ENCODE measurements around the gene AGR3. TPM values are rescaled to one million over a fixed set of nuclear protein-coding genes. Genes with fewer than 3 reads are reported as not detected.
"Not testable (repeated sequence)": the region's sequence is repeated elsewhere in the genome, so short reads cannot be mapped to it uniquely, and the experiment has no call there.

AGR3 gene
- total and polyA plus RNA-seq, 4 donors: 100 TPM; not detected in 3

GRCh38 chr7:16880554-16880953, 1.2 kb downstream of the AGR3 start:
- DNase-seq: no peak
- H3K4me1 ChIP-seq (ENCODE audit: control insufficient read depth in 1 of 2, insufficient read depth in 2 of 2, low read length in 2 of 2): no peaks in the 10 kb centered on the region
- intact Hi-C loops (cut with DNase I): no loop called here
- 54 to 59% methylated on average over 1 of the region's 1 CpG for WGBS, 2 donors
- H3K36me3 ChIP-seq (ENCODE audit: control insufficient read depth in 1 of 2, insufficient read depth in 2 of 2, low read length in 1 of 2): no peaks in the 10 kb centered on the region
- no peak overlapping the region for H3K4me3 ChIP-seq (ENCODE audit: low read length in 2 of 2)
- no peak for ATAC-seq (ENCODE audit: low FRiP score)
- no peaks in the 10 kb centered on the region for H3K27me3 ChIP-seq (ENCODE audit: control insufficient read depth in 1 of 2, insufficient read depth in 2 of 2, low read length in 1 of 2)
- H3K27ac ChIP-seq (ENCODE audit: low read depth in 1 of 2, low read length in 2 of 2): no peak overlapping the region
- H3K9me3 ChIP-seq (ENCODE audit: control insufficient read depth, low read length): no peaks in the 10 kb centered on the region

GRCh38 chr7:16879181-16879580, 2.6 kb downstream of the AGR3 start:
- ATAC-seq (ENCODE audit: low FRiP score): no peak

GRCh38 chr7:16875861-16876260, 5.9 kb downstream of the AGR3 start:
- Histone ChIP-seq H3K4me1 (ENCODE audit: control insufficient read depth in 1 of 2, insufficient read depth in 2 of 2, low read length in 2 of 2) (no peaks in the 10 kb centered on the region), H3K9me3 (ENCODE audit: control insufficient read depth, low read length) (no peaks in the 10 kb centered on the region), H3K27ac (ENCODE audit: low read depth in 1 of 2, low read length in 2 of 2) (no peak overlapping the region), H3K36me3 (ENCODE audit: control insufficient read depth in 1 of 2, insufficient read depth in 2 of 2, low read length in 1 of 2) (no peaks in the 10 kb centered on the region), H3K4me3 (ENCODE audit: low read length in 2 of 2) (no peak overlapping the region), H3K27me3 (ENCODE audit: control insufficient read depth in 1 of 2, insufficient read depth in 2 of 2, low read length in 1 of 2) (no peaks in the 10 kb centered on the region)
- intact Hi-C loops (cut with DNase I): no loop called here
- no peak for ATAC-seq (ENCODE audit: low FRiP score)
- no peak for DNase-seq
- 70 to 71% methylated on average over 1 of the region's 1 CpG for WGBS, 2 donors

More at GRCh38 chr7:16879181-16879580, 2.6 kb downstream of the AGR3 start:
- 78 to 85% methylated on average over 1 of the region's 1 CpG for WGBS, 2 donors
- Histone ChIP-seq H3K4me1 (ENCODE audit: control insufficient read depth in 1 of 2, insufficient read depth in 2 of 2, low read length in 2 of 2) (no peaks in the 10 kb centered on the region), H3K9me3 (ENCODE audit: control insufficient read depth, low read length) (no peaks in the 10 kb centered on the region), H3K27me3 (ENCODE audit: control insufficient read depth in 1 of 2, insufficient read depth in 2 of 2, low read length in 1 of 2) (no peaks in the 10 kb centered on the region), H3K27ac (ENCODE audit: low read depth in 1 of 2, low read length in 2 of 2) (no peak overlapping the region), H3K36me3 (ENCODE audit: control insufficient read depth in 1 of 2, insufficient read depth in 2 of 2, low read length in 1 of 2) (no peaks in the 10 kb centered on the region), H3K4me3 (ENCODE audit: low read length in 2 of 2) (no peak overlapping the region)
- intact Hi-C loops (cut with DNase I): no loop called here
- DNase-seq: no peak

- intact Hi-C loops (cut with DNase I): no loop called here
Observed at GRCh38 chr7:16874066-16874465, 7.7 kb downstream of the AGR3 start.

GRCh38 chr7:16867328-16867727, 14.5 kb downstream of the AGR3 start:
- DNase-seq: no peak
- Histone ChIP-seq H3K27me3 (ENCODE audit: control insufficient read depth in 1 of 2, insufficient read depth in 2 of 2, low read length in 1 of 2) (peaks cover 0 to 1% of the 10 kb centered on the region in 2 donors), H3K36me3 (ENCODE audit: control insufficient read depth in 1 of 2, insufficient read depth in 2 of 2, low read length in 1 of 2) (no peaks in the 10 kb centered on the region), H3K9me3 (ENCODE audit: control insufficient read depth, low read length) (no peaks in the 10 kb centered on the region), H3K4me3 (ENCODE audit: low read length in 2 of 2) (no peak overlapping the region), H3K4me1 (ENCODE audit: control insufficient read depth in 1 of 2, insufficient read depth in 2 of 2, low read length in 2 of 2) (no peaks in the 10 kb centered on the region), H3K27ac (ENCODE audit: low read depth in 1 of 2, low read length in 2 of 2) (no peak overlapping the region)
- ATAC-seq (ENCODE audit: low FRiP score): no peak
- intact Hi-C loops (cut with DNase I): no loop called here

More at GRCh38 chr7:16874066-16874465, 7.7 kb downstream of the AGR3 start:
- Histone ChIP-seq H3K27me3 (ENCODE audit: control insufficient read depth in 1 of 2, insufficient read depth in 2 of 2, low read length in 1 of 2) (no peaks in the 10 kb centered on the region), H3K9me3 (ENCODE audit: control insufficient read depth, low read length) (no peaks in the 10 kb centered on the region), H3K4me3 (ENCODE audit: low read length in 2 of 2) (no peak overlapping the region), H3K36me3 (ENCODE audit: control insufficient read depth in 1 of 2, insufficient read depth in 2 of 2, low read length in 1 of 2) (no peaks in the 10 kb centered on the region), H3K4me1 (ENCODE audit: control insufficient read depth in 1 of 2, insufficient read depth in 2 of 2, low read length in 2 of 2) (no peaks in the 10 kb centered on the region), H3K27ac (ENCODE audit: low read depth in 1 of 2, low read length in 2 of 2) (no peak overlapping the region)
- DNase-seq (no peak), ATAC-seq (ENCODE audit: low FRiP score) (no peak)
- WGBS, 2 donors: 16 to 21% methylated on average over 4 of the region's 4 CpGs

GRCh38 chr7:16853189-16853588, 28.6 kb downstream of the AGR3 start:
- 94 to 95% methylated on average over 11 of the region's 11 CpGs for WGBS, 2 donors
- H3K27ac ChIP-seq (ENCODE audit: low read depth in 1 of 2, low read length in 2 of 2); H3K9me3 ChIP-seq (ENCODE audit: control insufficient read depth, low read length); intact Hi-C loops (cut with DNase I); ATAC-seq (ENCODE audit: low FRiP score); H3K27me3 ChIP-seq (ENCODE audit: control insufficient read depth in 1 of 2, insufficient read depth in 2 of 2, low read length in 1 of 2); H3K4me3 ChIP-seq (ENCODE audit: low read length in 2 of 2); H3K36me3 ChIP-seq (ENCODE audit: control insufficient read depth in 1 of 2, insufficient read depth in 2 of 2, low read length in 1 of 2); DNase-seq; H3K4me1 ChIP-seq (ENCODE audit: control insufficient read depth in 1 of 2, insufficient read depth in 2 of 2, low read length in 2 of 2): not testable (repeated sequence)

- Histone ChIP-seq H3K36me3 (ENCODE audit: control insufficient read depth in 1 of 2, insufficient read depth in 2 of 2, low read length in 1 of 2) (no peaks in the 10 kb centered on the region), H3K27ac (ENCODE audit: low read depth in 1 of 2, low read length in 2 of 2) (no peak overlapping the region), H3K9me3 (ENCODE audit: control insufficient read depth, low read length) (no peaks in the 10 kb centered on the region), H3K27me3 (ENCODE audit: control insufficient read depth in 1 of 2, insufficient read depth in 2 of 2, low read length in 1 of 2) (no peaks in the 10 kb centered on the region), H3K4me3 (ENCODE audit: low read length in 2 of 2) (no peak overlapping the region), H3K4me1 (ENCODE audit: control insufficient read depth in 1 of 2, insufficient read depth in 2 of 2, low read length in 2 of 2) (no peaks in the 10 kb centered on the region)
- ATAC-seq (ENCODE audit: low FRiP score) (no peak), DNase-seq (no peak)
- intact Hi-C loops (cut with DNase I): no loop called here
- WGBS, 2 donors: 58% methylated on average over 2 of the region's 2 CpGs
Observed at GRCh38 chr7:16851829-16852228, 30.0 kb downstream of the AGR3 start.

GRCh38 chr7:16850614-16851466, 30.9 kb downstream of the AGR3 start:
- Histone ChIP-seq H3K36me3 (ENCODE audit: control insufficient read depth in 1 of 2, insufficient read depth in 2 of 2, low read length in 1 of 2) (no peaks in the 10 kb centered on the region), H3K4me3 (ENCODE audit: low read length in 2 of 2) (no peak overlapping the region), H3K27ac (ENCODE audit: low read depth in 1 of 2, low read length in 2 of 2) (no peak overlapping the region), H3K27me3 (ENCODE audit: control insufficient read depth in 1 of 2, insufficient read depth in 2 of 2, low read length in 1 of 2) (no peaks in the 10 kb centered on the region), H3K9me3 (ENCODE audit: control insufficient read depth, low read length) (no peaks in the 10 kb centered on the region), H3K4me1 (ENCODE audit: control insufficient read depth in 1 of 2, insufficient read depth in 2 of 2, low read length in 2 of 2) (no peaks in the 10 kb centered on the region)
- DNase-seq: no peak
- ATAC-seq (ENCODE audit: low FRiP score): peak; percentile 34
- intact Hi-C loops (cut with DNase I): no loop called here
- WGBS, 2 donors: 66 to 72% methylated on average over 40 to 44 of the region's 44 CpGs
